Uterus (tissue), 4 donors: Measurements from ENCODE around the gene P4HB. TPM values are rescaled to one million over a fixed set of nuclear protein-coding genes. Genes with fewer than 3 reads are reported as not detected.

Experiments used
- DNase-seq, 2 donors: peaks; one replicate each; pipeline ENCODE4 v3.0.0-alpha.2; 2019 to 2020
- H3K27ac ChIP-seq, 2 donors: fragments of 200-600 bp; sonication (generic); 1 replicate in 1 of 2; 2 replicates in 1 of 2; pipeline ENCODE4 v1.5.1; 2016 to 2018
- H3K27me3 ChIP-seq, 2 donors: fragments of 200-600 bp; sonication (generic); one replicate each; pipeline ENCODE4 v1.5.1; 2018 to 2019; ENCODE audit warnings: control low read depth in 1 of 2
- H3K36me3 ChIP-seq, 2 donors: fragments of 200-600 bp; sonication (generic); one replicate each; pipeline ENCODE4 v1.5.1; 2019; ENCODE audit warnings: control low read depth in 1 of 2
- H3K4me1 ChIP-seq, 2 donors: fragments of 200-600 bp; sonication (generic); one replicate each; pipeline ENCODE4 v1.5.1; 2018 to 2019; ENCODE audit warnings: control low read depth in 1 of 2
- H3K4me3 ChIP-seq, 2 donors: fragments of 200-600 bp; sonication (generic); 1 replicate in 1 of 2; 2 replicates in 1 of 2; pipeline ENCODE4 v1.5.1; 2018 to 2019; ENCODE audit warnings: mild to moderate bottlenecking in 1 of 2
- H3K9me3 ChIP-seq, 2 donors: fragments of 200-600 bp; sonication (generic); one replicate each; pipeline ENCODE4 v1.5.1; 2019; ENCODE audit warnings: control low read depth in 1 of 2
- CTCF ChIP-seq, 4 experiments: fragments of 200-600 bp in 2 of 4; fragments of 450-650 bp in 2 of 4; sonication (generic) in 2 of 4; IDR thresholded peaks; one replicate each; pipeline ENCODE4 v1.5.1; 2016 to 2019; ENCODE audit warnings: antibody characterized with exemption in 4 of 4, mild to moderate bottlenecking in 2 of 4, moderate library complexity in 1 of 4
- POLR2A ChIP-seq, 2 donors: fragments of 450-650 bp; IDR thresholded peaks; one replicate each; pipeline ENCODE4 v1.6.1; 2016; ENCODE audit warnings: antibody characterized with exemption in 2 of 2, mild to moderate bottlenecking in 1 of 2, moderate library complexity in 1 of 2
- intact Hi-C: fragments of 100-400 bp; cut with DNase I; formaldehyde crosslinking; loops from one replicate; pipeline ENCODE4 v1.15.1; 2023; ENCODE audit warnings: low total_unique reads
- total RNA-seq, 4 donors: library from RNA; depleted of rRNA in 3 of 4; stranded (reverse); fragments of >200 nt in 3 of 4; gene quantifications; one replicate each; pipeline versions ENCODE4 v1.1.0 to v1.2.4, GENCODE V29; 2014 to 2023
- donor health status: DM: yes; HTN: yes; CAD: no.

Gene P4HB
- total RNA-seq, 4 donors from 2014 or later = 199 to 504 (median 304) TPM

- H3K27ac ChIP-seq = peak within 1 kb of the TSS; percentile 80 to 83
- peak; percentile 93 to 96 for DNase-seq
- peaks cover 0 to 4% of the 10 kb centered on the region in 2 donors for H3K4me1 ChIP-seq
- intact Hi-C loops = no loop called here
- no peaks in the 10 kb centered on the region for H3K27me3 ChIP-seq
- TF ChIP-seq POLR2A (IDR thresholded peaks at IDR 0.05) = peak; percentile 70 to 93
- peak in 1 of 4 experiments; percentile 5 for TF ChIP-seq CTCF (IDR thresholded peaks at IDR 0.05)
- no peaks in the 10 kb centered on the region for H3K9me3 ChIP-seq
- peak within 1 kb of the TSS; percentile 81 to 87 for H3K4me3 ChIP-seq
- no peaks in the 10 kb centered on the region for H3K36me3 ChIP-seq
Measured at GRCh38 chr17:81833160-81833920, 27.0 kb downstream of the P4HB start, which contains the start of gene MCRIP1. Gene MCRIP1 (minus strand): TSS chr17:81833291. CDS start chr17:81824506, 8,785 bp downstream.

GRCh38 chr17:81832608-81833159 lies 27.7 kb downstream of the P4HB start:
- peaks cover 0 to 4% of the 10 kb centered on the region in 2 donors for H3K4me1 ChIP-seq
- H3K9me3 ChIP-seq = no peaks in the 10 kb centered on the region
- DNase-seq = no peak
- no peak for TF ChIP-seq CTCF (IDR thresholded peaks at IDR 0.05)
- TF ChIP-seq POLR2A (IDR thresholded peaks at IDR 0.05) = no peak
- peak overlapping the region; percentile 81 to 87 for H3K4me3 ChIP-seq
- H3K36me3 ChIP-seq = no peaks in the 10 kb centered on the region
- H3K27me3 ChIP-seq = no peaks in the 10 kb centered on the region
- peak overlapping the region; percentile 72 to 82 for H3K27ac ChIP-seq
- intact Hi-C loops = no loop called here

GRCh38 chr17:81831957-81832607 lies 28.3 kb downstream of the P4HB start:
- DNase-seq = no peak
- Histone ChIP-seq H3K9me3 (no peaks in the 10 kb centered on the region), H3K4me1 (peaks cover 0 to 4% of the 10 kb centered on the region in 2 donors), H3K36me3 (no peaks in the 10 kb centered on the region), H3K27me3 (no peaks in the 10 kb centered on the region), H3K4me3 (peak overlapping the region; percentile 81 to 87), H3K27ac (peak overlapping the region; percentile 72 to 82)
- TF ChIP-seq CTCF (IDR thresholded peaks at IDR 0.05) = no peak
- no peak for TF ChIP-seq POLR2A (IDR thresholded peaks at IDR 0.05)
- intact Hi-C loops = no loop called here

- H3K4me1 ChIP-seq = peaks cover 0 to 4% of the 10 kb centered on the region in 2 donors
- H3K27me3 ChIP-seq = no peaks in the 10 kb centered on the region
- intact Hi-C loops = no loop called here
- H3K36me3 ChIP-seq = no peaks in the 10 kb centered on the region
- no peak overlapping the region for H3K27ac ChIP-seq
- TF ChIP-seq CTCF (IDR thresholded peaks at IDR 0.05) (no peak), POLR2A (IDR thresholded peaks at IDR 0.05) (no peak)
- no peaks in the 10 kb centered on the region for H3K9me3 ChIP-seq
- no peak overlapping the region for H3K4me3 ChIP-seq
- no peak for DNase-seq
Measured at GRCh38 chr17:81831563-81831956, 28.8 kb downstream of the P4HB start.

- H3K36me3 ChIP-seq = no peaks in the 10 kb centered on the region
- no peak overlapping the region for H3K4me3 ChIP-seq
- H3K27me3 ChIP-seq = no peaks in the 10 kb centered on the region
- H3K27ac ChIP-seq = no peak overlapping the region
- TF ChIP-seq POLR2A (IDR thresholded peaks at IDR 0.05) (no peak), CTCF (IDR thresholded peaks at IDR 0.05) (no peak)
- intact Hi-C loops = no loop called here
- DNase-seq = no peak
- no peaks in the 10 kb centered on the region for H3K9me3 ChIP-seq
- peaks cover 0 to 4% of the 10 kb centered on the region in 2 donors for H3K4me1 ChIP-seq
Measured at GRCh38 chr17:81829858-81830257, 30.5 kb downstream of the P4HB start.
